GM18519 (cell line): ENCODE results near the gene GRIN3A.
A peak's percentile ranks its signal among the peaks of the same experiment; 100 is the strongest.
"Not testable (repeated sequence)": the region's sequence is repeated elsewhere in the genome, so short reads cannot be mapped to it uniquely, and the experiment has no call there.

Experiments used
- ATAC-seq: cut with Tn5 transposase; IDR thresholded peaks from one replicate; pipeline ENCODE4 v1.9.1; 2021; ENCODE audit warnings: mild to moderate bottlenecking, moderate library complexity; ENCODE audit not compliant: unreplicated experiment, low FRiP score

GRIN3A gene

GRCh38 chr9:101738566-101739183 is at the start of gene GRIN3A:
Gene GRIN3A, minus strand, starts transcription at chr9:101738647. Its CDS starts 668 bp downstream, at chr9:101737979.
- ATAC-seq, result no peak

- ATAC-seq, result no peak
These were observed 49.4 kb upstream of the GRIN3A start for GRCh38 chr9:101787891-101788290.

- no peak for ATAC-seq
These were observed 39.9 kb upstream of the GRIN3A start for GRCh38 chr9:101778332-101778731.

GRCh38 chr9:101764472-101764871 is 26.0 kb upstream of the GRIN3A start:
- no peak for ATAC-seq

GRCh38 chr9:101758304-101758930 is 20.0 kb upstream of the GRIN3A start:
- no peak for ATAC-seq

- no peak for ATAC-seq
These were observed 15.3 kb upstream of the GRIN3A start for GRCh38 chr9:101753716-101754115.

- no peak for ATAC-seq
These were observed 13.4 kb upstream of the GRIN3A start for GRCh38 chr9:101751895-101752294.

GRCh38 chr9:101739311-101739710 is 864 bp upstream of the GRIN3A start:
- ATAC-seq, result no peak

GRCh38 chr9:101737705-101738565 is 512 bp downstream of the GRIN3A start:
- ATAC-seq, result no peak

GRCh38 chr9:101737165-101737704 is 1.2 kb downstream of the GRIN3A start:
- ATAC-seq, result no peak

GRCh38 chr9:101736717-101737116 is 1.7 kb downstream of the GRIN3A start:
- no peak for ATAC-seq

- no peak for ATAC-seq
These were observed 7.0 kb downstream of the GRIN3A start for GRCh38 chr9:101731429-101731828.

GRCh38 chr9:101727612-101728524 is 10.6 kb downstream of the GRIN3A start:
- peak; percentile 91 for ATAC-seq

- not testable (repeated sequence) for ATAC-seq
These were observed 14.2 kb downstream of the GRIN3A start for GRCh38 chr9:101724271-101724670.

- ATAC-seq, result no peak
These were observed 20.3 kb downstream of the GRIN3A start for GRCh38 chr9:101718192-101718591.

GRCh38 chr9:101716629-101717028 is 21.8 kb downstream of the GRIN3A start:
- ATAC-seq, result no peak

- peak; percentile 82 for ATAC-seq
These were observed 27.0 kb downstream of the GRIN3A start for GRCh38 chr9:101711330-101711941.

- no peak for ATAC-seq
These were observed 29.6 kb downstream of the GRIN3A start for GRCh38 chr9:101708855-101709254.

GRCh38 chr9:101707721-101708120 is 30.7 kb downstream of the GRIN3A start:
- ATAC-seq, result no peak

- no peak for ATAC-seq
These were observed 31.4 kb downstream of the GRIN3A start for GRCh38 chr9:101706997-101707396.
